ACHN (cell line): ENCODE data around the gene GRID2.

ENCODE experiments used
- DNase-seq: peaks from one replicate; pipeline ENCODE4 v3.0.0-alpha.2; 2015
- in situ Hi-C: cut with HindIII; loops from 2 replicates; pipeline ENCODE4 v1.10.0; 2017; ENCODE audit warnings: low sequenced_read_pairs, low pct_ligation_motif_present, low pct_unique_long_range_greater_than_20kb

The GRID2 gene

GRCh38 chr4:92304121-92304520 is 355 bp downstream of the GRID2 start:
- no peak for DNase-seq
- in situ Hi-C loops = no loop called here

GRCh38 chr4:92304606-92305005 is 840 bp downstream of the GRID2 start:
- in situ Hi-C loops = no loop called here
- no peak for DNase-seq

- peak; percentile 53 for DNase-seq
- in situ Hi-C loops = no loop called here
These were observed 1.5 kb downstream of the GRID2 start for GRCh38 chr4:92305148-92305877.

DNA sequence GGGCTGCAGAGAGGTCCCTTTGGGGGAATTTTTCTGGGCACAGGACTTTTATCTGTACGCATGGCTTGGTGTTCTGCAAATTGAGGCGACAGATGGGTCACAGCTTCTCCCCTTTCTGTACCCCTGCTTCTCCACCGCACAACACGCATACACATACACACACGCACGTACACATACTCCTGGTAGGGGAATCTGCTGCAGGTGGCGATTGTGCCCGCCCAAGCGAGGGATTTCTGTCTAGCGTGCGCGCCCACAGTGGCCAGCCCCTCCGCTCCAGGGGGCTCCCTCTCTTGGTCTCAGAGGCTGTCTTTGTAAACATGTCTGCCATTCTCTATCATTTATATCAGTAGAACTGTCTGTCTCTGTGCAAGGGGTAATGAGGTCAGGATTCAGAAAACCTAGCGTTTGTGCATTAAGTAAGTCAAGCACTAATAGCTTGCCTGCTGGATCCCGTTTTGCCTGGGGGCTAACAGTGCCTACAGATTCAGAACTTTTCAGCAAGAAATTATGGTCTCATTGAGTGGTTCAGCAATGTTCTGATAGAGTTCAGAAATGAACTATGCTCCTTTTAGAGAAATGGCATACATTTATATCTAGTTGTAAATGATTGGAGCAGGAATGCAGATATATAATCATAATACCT is 2.2 kb downstream of the GRID2 start:
- in situ Hi-C loops = no loop called here
- DNase-seq = no peak

DNA sequence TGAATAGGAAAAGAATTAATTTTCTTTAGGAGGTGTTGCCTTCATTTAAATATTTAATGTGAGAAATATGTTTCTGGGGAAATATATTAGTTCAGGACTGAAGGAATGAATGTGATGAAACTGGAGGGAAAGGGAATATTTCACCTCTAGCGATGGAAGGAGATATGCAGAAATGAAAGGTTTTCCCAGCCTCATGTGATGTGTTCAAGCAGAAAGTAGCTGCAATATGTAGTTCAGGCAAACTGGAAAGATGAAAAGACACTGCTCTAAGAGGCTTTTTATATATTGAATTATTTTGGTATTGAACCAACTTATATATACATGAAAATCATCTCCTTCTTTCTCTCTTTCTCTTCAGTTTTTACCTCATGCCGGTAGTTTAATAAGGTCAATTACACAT is 3.4 kb downstream of the GRID2 start:
- in situ Hi-C loops = no loop called here
- no peak for DNase-seq

GRCh38 chr4:92307866-92308265 is 4.1 kb downstream of the GRID2 start:
- in situ Hi-C loops = no loop called here

DNA sequence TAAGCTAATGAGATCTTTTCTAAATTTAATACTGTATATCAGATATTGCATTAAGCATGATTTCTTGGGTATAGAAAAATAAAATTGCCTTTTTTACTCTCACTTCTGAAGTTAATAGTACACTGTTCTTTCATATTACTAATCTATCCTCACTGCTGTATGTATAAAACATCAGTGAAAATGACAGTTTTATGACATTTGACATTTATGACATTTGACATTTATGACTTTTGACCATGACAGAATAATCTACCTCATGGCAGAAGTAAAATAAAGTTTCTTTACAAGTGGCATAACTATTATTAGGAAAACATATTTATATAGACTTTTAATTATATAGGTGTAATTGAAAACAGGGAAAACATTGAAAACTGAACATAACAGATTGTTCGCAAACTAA is 13.3 kb downstream of the GRID2 start:
- no peak for DNase-seq
- in situ Hi-C loops = no loop called here

More at GRCh38 chr4:92307866-92308265, 4.1 kb downstream of the GRID2 start:
- DNase-seq = no peak

DNA sequence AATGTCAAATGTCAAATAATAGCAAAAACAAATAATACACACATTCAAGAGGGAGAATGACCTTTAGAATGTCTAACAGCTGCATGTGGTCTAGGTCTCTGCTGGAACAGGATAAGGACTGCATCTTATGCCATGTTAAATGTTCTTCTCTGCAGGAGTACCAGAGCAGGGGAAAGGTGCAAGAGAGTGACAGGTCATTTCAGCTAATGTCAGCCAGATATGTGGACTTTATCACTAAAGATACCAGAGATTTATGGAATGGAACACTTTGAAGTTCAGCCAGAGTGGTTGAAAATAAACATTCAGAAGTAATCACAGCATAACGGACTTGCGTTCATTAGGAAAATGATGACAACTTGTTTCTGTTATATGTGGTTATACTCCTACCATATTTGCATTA is 24.3 kb downstream of the GRID2 start:
- no peak for DNase-seq
- in situ Hi-C loops = no loop called here

DNA sequence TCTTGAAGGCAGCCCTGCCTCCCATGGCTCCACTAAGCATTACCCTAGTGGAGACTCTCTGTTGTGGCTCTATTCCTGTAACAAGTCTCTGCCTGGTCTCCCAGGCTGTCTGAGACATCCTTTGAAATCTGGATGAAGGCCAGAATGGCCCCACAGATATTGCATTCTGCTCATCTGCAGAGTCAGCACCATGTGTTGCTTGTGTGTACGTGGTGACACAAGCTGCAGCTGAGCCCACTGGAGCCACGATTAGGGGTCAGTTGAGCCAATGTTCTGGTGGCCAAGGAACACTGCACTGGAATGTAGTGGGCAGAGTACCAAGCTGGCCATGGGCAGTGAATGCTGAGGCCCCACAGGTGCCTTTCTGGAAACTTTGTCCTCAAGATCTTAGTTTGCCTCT is 29.2 kb downstream of the GRID2 start:
- in situ Hi-C loops = no loop called here
- DNase-seq = no peak

- in situ Hi-C loops = no loop called here
These were observed 31.1 kb downstream of the GRID2 start for GRCh38 chr4:92334716-92335350.

DNA sequence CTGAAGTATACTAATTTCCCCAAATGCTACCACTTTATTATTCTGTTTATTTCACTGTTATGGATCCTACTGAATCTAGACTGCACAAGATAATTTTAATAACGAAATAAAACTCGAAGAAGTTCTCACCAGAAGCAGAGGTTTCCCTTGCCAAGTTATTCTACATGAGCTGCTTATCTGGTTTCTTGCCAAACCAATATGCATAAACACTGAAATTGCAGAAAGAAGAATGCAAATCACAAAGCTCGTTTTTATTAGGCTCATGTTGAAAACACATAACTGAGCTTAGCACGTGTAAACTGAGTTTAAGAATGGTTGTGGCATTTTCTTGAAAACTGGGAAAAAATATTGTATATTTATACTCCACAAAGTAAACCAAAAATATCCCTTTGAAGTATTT is 35.9 kb downstream of the GRID2 start:
- in situ Hi-C loops = no loop called here
- DNase-seq = no peak

More at GRCh38 chr4:92334716-92335350, 31.1 kb downstream of the GRID2 start:
- DNase-seq = no peak

- in situ Hi-C loops = no loop called here
- no peak for DNase-seq
These were observed 40.5 kb downstream of the GRID2 start for GRCh38 chr4:92344216-92344615.

- DNase-seq = no peak
- in situ Hi-C loops = no loop called here
These were observed 42.5 kb downstream of the GRID2 start for GRCh38 chr4:92346289-92346688.

DNA sequence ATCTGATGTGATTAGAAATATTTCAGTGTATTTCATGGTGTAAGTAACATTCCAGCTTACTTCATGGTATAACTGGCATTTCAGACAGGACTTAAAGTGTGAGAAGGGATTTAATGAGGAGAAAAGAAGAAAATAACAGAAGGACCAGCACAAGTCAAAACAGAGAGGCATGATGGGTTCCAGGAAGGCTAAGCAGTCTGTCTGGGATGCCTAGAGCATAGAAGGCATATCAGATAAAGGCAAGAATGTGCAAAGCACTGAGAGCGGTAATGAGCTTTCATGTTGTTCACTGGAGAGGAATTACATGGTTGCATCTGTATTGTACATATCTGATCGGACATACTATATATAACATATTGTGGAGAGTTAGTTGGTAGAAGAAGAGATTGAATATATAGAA is 54.2 kb downstream of the GRID2 start:
- in situ Hi-C loops = no loop called here
- no peak for DNase-seq

DNA sequence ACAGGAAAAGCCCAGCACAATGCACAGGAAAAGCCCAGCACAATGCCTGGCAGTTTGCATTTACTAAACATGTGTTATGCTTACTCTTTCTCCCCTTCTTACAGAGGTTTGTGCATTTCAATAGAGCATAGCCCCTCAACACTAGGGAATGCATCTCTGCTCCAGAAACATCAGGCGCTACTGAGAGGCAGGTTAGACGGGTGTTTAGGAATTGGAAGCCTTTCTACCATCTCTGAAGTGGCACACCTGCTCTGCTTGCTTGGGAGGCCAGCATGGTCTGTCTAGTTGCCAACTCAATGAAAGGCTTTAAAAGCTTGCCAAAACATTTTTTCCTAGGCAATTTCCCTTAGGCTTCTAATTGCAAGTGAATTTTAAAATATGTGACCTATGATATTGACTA is 55.7 kb downstream of the GRID2 start:
- in situ Hi-C loops = no loop called here
- no peak for DNase-seq

- DNase-seq = no peak
- in situ Hi-C loops = no loop called here
These were observed 58.3 kb downstream of the GRID2 start for GRCh38 chr4:92362028-92362427.

DNA sequence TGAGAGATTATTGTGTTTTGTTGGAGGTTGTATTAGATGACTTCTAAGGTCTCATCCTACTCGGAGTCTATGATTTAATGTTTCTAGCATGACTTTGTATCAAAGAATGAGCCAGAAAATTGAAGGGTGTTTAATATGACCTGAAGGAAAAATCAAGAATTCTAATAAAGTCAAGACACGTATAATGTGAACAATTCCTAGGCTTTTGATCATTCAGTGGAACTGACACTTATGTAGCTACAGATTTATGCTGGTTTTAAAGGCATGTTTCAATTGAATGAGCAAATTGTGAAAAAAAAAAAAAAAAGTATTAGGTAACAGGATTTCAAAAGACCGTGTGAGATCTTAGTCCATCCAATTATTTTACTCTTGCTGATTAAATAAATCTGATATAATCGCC is 64.9 kb downstream of the GRID2 start:
- in situ Hi-C loops = no loop called here
- no peak for DNase-seq

DNA sequence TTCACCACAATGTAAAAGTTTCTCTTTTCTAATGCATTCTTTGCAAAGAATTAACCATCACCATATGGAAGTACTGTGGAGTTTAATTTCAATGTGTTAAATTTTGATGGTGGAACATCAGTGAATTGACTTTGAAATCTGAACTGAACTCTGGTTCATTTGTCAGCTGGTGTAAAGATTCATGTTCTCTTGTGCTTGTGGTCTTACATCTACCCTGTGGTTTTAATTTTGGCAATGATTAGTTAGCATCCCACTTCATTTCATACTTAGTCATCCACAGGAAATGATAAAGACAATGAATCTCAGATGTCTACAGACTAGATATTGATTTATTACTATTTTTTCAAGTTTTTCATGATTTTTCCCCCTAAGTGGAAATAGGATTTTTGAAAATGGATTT is 77.8 kb downstream of the GRID2 start:
- peak; percentile 25 for DNase-seq
- in situ Hi-C loops = no loop called here

GRCh38 chr4:92382128-92382527 is 78.4 kb downstream of the GRID2 start:
- DNase-seq = no peak
- in situ Hi-C loops = no loop called here
